Aorta (tissue), 5 donors: ENCODE data around the gene CELF5. TPM values are rescaled to one million over a fixed set of nuclear protein-coding genes. Genes with fewer than 3 reads are reported as not detected.

Source experiments
- ATAC-seq: fragments of 200-7000 bp; cut with Tn5 transposase; one replicate; pipeline ENCODE4 v1.9.1; 2022; ENCODE audit warnings: moderate library complexity; ENCODE audit not compliant: low FRiP score
- DNase-seq, 2 donors: peaks; one replicate each; pipeline ENCODE4 v3.0.0-alpha.2; 2020
- H3K27ac ChIP-seq, 2 donors: one replicate each; pipeline ENCODE4 v1.5.1; 2013; ENCODE audit warnings: low read length in 2 of 2, mild to moderate bottlenecking in 2 of 2, moderate library complexity in 2 of 2, control low read depth in 1 of 2, inconsistent platforms in 1 of 2, low read depth in 1 of 2
- H3K27me3 ChIP-seq, 2 donors: one replicate each; pipeline ENCODE4 v1.6.1; 2013; ENCODE audit warnings: control low read depth in 1 of 2, low read length in 1 of 2, mild to moderate bottlenecking in 1 of 2, moderate library complexity in 1 of 2; ENCODE audit not compliant: insufficient read depth in 2 of 2, control insufficient read depth in 1 of 2
- H3K36me3 ChIP-seq, 2 donors: one replicate each; pipeline ENCODE4 v1.6.1; 2013; ENCODE audit warnings: control low read depth in 1 of 2, low read length in 1 of 2, mild to moderate bottlenecking in 1 of 2; ENCODE audit not compliant: insufficient read depth in 2 of 2, control insufficient read depth in 1 of 2
- H3K4me1 ChIP-seq, 2 donors: one replicate each; pipeline ENCODE4 v1.6.1; 2013; ENCODE audit warnings: low read length in 2 of 2, control low read depth in 1 of 2, mild to moderate bottlenecking in 1 of 2, moderate library complexity in 1 of 2; ENCODE audit not compliant: insufficient read depth in 2 of 2, control insufficient read depth in 1 of 2
- H3K4me3 ChIP-seq, 2 donors: one replicate each; pipeline ENCODE4 v1.5.1; 2013; ENCODE audit warnings: low read length in 2 of 2, control low read depth in 1 of 2, mild to moderate bottlenecking in 1 of 2
- H3K9me3 ChIP-seq: one replicate; pipeline ENCODE4 v1.6.1; 2013; ENCODE audit warnings: mild to moderate bottlenecking, low read length; ENCODE audit not compliant: control insufficient read depth
- WGBS, 2 donors: extraction: QIAGEN DNeasy Blood & Tissue Kit; methylation state at CpG; one replicate each; pipeline ENCODE4 v1.1.7; 2013; 5-methylcytosine and 5-hydroxymethylcytosine counted together
- intact Hi-C, 2 donors: fragments of 100-400 bp; cut with DNase I; formaldehyde crosslinking; loops; one replicate each; pipeline versions ENCODE4 v1.14.2 to v1.15.0; 2022
- polyA plus RNA-seq, 2 donors: library from polyadenylated mRNA; stranded (reverse); fragments of 200-250 nt; gene quantifications; one replicate each; pipeline ENCODE4 v1.2.3, GENCODE V29; 2013
- total RNA-seq, 2 donors: library from RNA; stranded (reverse); fragmentation: NEBNext Ultra II Directional; extraction: Animal tissue kit (Norgen Biotek cat#: 25700); gene quantifications; one replicate each; pipeline ENCODE4 v1.2.1, GENCODE V29; 2021
- donor health status: healthy with polysubstance abuse.
- donor health status: Bipolar disorder and iron deficiency.
- donor health status: DM: no; HTN: no; CAD: no.
- donor health status: DM: no; HTN: no; CAD: no.
- donor health status: DM: yes; HTN: yes; CAD: no.

Gene CELF5
- total and polyA plus RNA-seq, 4 donors: 0.08 TPM; not detected in 3

- Histone ChIP-seq H3K27ac (no peak overlapping the region), H3K36me3 (no peaks in the 10 kb centered on the region), H3K27me3 (no peaks in the 10 kb centered on the region), H3K4me3 (no peak overlapping the region), H3K4me1 (no peaks in the 10 kb centered on the region), H3K9me3 (peaks cover 4% of the 10 kb centered on the region)
- ATAC-seq (no peak), DNase-seq (no peak)
- 39 to 54% methylated on average over 4 of the region's 4 CpGs for WGBS, 2 donors
- intact Hi-C loops: no loop called here
Measured at GRCh38 chr19:3272401-3272931, 48.0 kb downstream of the CELF5 start.

DNA sequence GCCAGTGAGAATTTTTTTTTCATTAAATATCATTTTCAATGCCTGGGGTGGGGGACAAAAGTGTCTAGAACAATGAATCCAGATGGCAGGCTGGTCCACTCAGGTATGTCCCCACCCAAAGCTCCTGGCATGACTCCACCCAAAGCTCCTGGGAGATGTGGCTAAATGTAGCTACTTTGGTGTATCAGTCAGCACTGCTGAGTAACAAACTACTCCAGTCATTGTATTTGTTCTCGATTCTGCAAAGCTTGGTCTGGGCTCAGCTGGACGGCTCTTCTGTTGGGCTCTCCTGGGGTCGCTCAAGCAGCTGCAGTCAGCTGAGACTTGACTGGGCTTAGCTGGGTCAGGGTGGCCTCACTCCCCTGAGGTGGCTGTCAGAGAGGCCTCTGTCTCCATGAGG is 48.5 kb downstream of the CELF5 start:
- 90 to 92% methylated on average over 3 of the region's 3 CpGs for WGBS, 2 donors
- H3K4me3 ChIP-seq: no peak overlapping the region
- no peaks in the 10 kb centered on the region for H3K4me1 ChIP-seq
- no peaks in the 10 kb centered on the region for H3K27me3 ChIP-seq
- H3K27ac ChIP-seq: no peak overlapping the region
- H3K36me3 ChIP-seq: no peaks in the 10 kb centered on the region
- DNase-seq (no peak), ATAC-seq (no peak)
- intact Hi-C loops: no loop called here
- H3K9me3 ChIP-seq: peaks cover 4% of the 10 kb centered on the region

DNA sequence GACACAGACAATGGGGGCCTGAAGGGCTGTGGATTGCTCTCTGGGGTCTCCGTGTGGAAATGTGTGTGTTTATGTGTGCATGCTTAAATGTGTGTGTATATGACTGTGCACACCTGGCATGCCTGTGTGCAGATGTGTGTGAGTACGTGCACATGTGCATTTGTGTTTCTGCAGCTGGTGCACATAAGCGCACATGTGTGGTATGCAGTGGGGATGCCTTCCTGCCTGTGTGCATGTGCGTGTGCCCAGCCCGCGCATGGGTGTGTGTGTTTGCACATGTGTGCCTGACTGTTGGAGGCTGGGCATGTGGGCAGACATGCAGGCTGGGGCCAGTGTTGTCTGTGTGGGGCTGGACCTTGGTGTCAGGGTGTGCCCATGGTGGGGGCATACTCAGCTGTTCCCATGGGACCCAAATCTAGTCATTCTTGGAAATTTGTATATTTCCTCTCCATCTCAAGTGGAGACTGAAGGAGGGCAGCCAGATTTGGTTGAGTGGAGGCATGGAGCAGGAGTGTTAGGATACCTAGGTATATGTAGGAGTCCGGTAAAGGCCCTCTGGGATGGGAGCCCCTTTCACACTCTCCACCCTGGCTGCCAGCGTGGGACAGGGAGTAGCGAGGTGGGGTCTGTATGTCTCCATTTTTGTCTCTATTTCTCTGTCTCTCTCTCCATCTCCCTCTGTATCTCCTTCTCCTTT is 49.9 kb downstream of the CELF5 start:
- no peak for ATAC-seq
- H3K27me3 ChIP-seq: no peaks in the 10 kb centered on the region
- 72 to 74% methylated on average over 9 of the region's 9 CpGs for WGBS, 2 donors

DNA sequence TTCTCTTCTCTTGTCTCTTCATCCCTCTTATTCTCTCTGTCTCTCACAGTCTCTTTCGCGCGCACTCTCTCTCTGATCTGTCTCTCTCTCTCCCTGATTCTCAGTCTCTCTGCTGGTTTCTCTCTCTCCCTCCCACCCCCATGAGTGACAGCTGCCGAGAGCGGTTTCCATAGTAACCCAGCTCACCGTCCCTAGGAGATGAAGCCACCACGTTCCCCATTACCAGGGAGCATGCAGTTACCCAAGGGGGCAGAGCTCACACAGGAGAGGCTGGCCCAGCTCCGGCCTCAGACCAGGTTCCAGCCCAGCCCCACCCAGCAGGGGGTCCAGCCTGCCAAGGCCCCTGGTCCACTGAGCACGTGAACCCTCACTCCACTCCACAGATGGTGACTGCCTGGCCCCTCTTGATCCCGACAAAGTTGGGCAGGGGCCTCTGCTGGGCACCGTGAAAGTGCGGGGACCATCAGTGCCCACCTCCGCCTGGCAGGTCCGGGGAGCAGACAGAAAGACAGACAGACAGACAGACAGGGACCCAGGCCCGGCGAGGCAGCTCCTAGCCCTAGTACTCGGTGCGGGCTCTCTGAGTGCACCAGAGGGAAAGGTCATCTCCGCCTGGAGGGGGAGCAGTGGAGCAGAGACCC is 50.6 kb downstream of the CELF5 start:
- intact Hi-C loops: no loop called here
- no peaks in the 10 kb centered on the region for H3K27me3 ChIP-seq
- no peaks in the 10 kb centered on the region for H3K36me3 ChIP-seq
- DNase-seq (no peak), ATAC-seq (peak; percentile 55)
- no peaks in the 10 kb centered on the region for H3K4me1 ChIP-seq
- H3K4me3 ChIP-seq: no peak overlapping the region
- WGBS, 2 donors: 10 to 11% methylated on average over 19 of the region's 19 CpGs
- peaks cover 4% of the 10 kb centered on the region for H3K9me3 ChIP-seq
- no peak overlapping the region for H3K27ac ChIP-seq

More for the DNA sequence above, 49.9 kb downstream of the CELF5 start:
- no peak for DNase-seq
- intact Hi-C loops: no loop called here
- no peak overlapping the region for H3K4me3 ChIP-seq
- H3K4me1 ChIP-seq: no peaks in the 10 kb centered on the region
- H3K27ac ChIP-seq: no peak overlapping the region
- peaks cover 4% of the 10 kb centered on the region for H3K9me3 ChIP-seq
- H3K36me3 ChIP-seq: no peaks in the 10 kb centered on the region

DNA sequence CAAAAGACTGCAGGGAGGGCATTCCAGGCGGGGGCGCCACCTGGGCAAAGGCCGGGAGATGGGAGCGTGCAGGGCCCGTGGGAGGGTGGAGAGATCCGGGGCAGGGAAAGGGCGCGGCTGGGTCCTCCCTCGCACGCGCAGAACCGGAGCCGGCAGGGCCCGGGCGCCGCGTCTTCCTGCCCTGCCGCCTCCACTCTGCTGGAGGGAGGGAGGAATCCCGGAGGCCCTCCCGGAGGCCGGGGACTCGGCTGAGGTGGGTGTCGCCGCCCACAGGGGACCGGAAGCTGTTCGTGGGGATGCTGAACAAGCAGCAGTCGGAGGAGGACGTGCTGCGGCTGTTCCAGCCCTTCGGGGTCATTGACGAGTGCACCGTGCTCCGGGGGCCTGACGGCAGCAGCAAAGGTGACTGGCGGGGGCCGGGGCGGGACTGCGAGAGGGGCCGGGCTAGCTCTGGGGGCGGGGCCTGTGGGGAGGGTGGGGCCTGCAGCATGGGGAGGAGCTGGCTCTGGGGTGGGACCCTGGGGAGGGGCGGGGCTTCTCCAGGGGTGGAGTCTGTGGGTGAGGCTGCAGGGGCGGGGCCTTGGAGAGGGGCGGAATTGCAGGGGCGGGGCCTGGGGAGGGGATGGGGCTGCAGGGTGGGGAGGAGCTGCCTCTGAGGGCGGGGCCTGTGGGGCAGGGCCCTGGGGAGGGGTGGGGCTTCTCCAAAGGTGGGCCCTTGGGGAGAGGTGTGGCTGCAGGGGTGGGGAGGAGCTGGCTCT is 51.3 kb downstream of the CELF5 start:
- intact Hi-C loops: no loop called here
- peak; percentile 76 to 88 for DNase-seq
- H3K4me3 ChIP-seq: no peak overlapping the region
- ATAC-seq: peak; percentile 69
- WGBS, 2 donors: 1% methylated on average over 34 to 45 of the region's 45 CpGs
- H3K27me3 ChIP-seq: no peaks in the 10 kb centered on the region
- no peaks in the 10 kb centered on the region for H3K36me3 ChIP-seq
- peaks cover 4% of the 10 kb centered on the region for H3K9me3 ChIP-seq
- no peak overlapping the region for H3K27ac ChIP-seq
- no peaks in the 10 kb centered on the region for H3K4me1 ChIP-seq

- ATAC-seq (no peak), DNase-seq (no peak)
- Histone ChIP-seq H3K4me3 (no peak overlapping the region), H3K36me3 (no peaks in the 10 kb centered on the region), H3K27me3 (no peaks in the 10 kb centered on the region), H3K4me1 (no peaks in the 10 kb centered on the region), H3K27ac (no peak overlapping the region), H3K9me3 (peaks cover 4% of the 10 kb centered on the region)
- intact Hi-C loops: no loop called here
- 0 to 3% methylated on average over 8 to 11 of the region's 11 CpGs for WGBS, 2 donors
Measured at GRCh38 chr19:3276341-3276799, 51.9 kb downstream of the CELF5 start.

DNA sequence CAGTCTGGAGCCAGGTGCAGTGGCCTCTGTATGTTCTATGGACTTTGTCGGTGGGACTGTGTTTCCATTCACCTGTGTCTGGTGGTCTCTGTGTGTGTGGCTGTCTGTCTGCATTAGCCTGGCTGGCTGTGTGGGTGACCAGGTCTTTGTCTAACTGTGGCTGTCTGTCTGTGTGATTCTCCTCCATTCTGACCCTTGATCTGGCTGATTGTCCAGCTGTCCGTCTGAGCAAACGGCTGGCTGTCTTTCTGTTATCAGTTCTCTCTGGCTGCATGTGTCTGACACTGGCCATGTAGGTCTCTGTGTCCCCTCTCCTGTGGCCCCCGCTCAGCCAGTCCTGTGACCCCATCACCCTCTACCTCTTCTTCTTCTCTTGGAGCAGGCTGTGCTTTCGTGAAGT is 53.2 kb downstream of the CELF5 start:
- Histone ChIP-seq H3K27ac (no peak overlapping the region), H3K4me1 (no peaks in the 10 kb centered on the region), H3K9me3 (peaks cover 4% of the 10 kb centered on the region), H3K27me3 (no peaks in the 10 kb centered on the region), H3K36me3 (no peaks in the 10 kb centered on the region), H3K4me3 (no peak overlapping the region)
- WGBS, 2 donors: 63 to 68% methylated on average over 5 of the region's 5 CpGs
- intact Hi-C loops: no loop called here
- ATAC-seq (no peak), DNase-seq (no peak)

GRCh38 chr19:3278294-3278693 is 53.8 kb downstream of the CELF5 start:
- Histone ChIP-seq H3K4me1 (no peaks in the 10 kb centered on the region), H3K27me3 (no peaks in the 10 kb centered on the region), H3K27ac (no peak overlapping the region), H3K9me3 (peaks cover under 1% of the 10 kb centered on the region), H3K4me3 (no peak overlapping the region), H3K36me3 (no peaks in the 10 kb centered on the region)
- 85 to 87% methylated on average over 11 of the region's 11 CpGs for WGBS, 2 donors
- intact Hi-C loops: no loop called here
- DNase-seq: no peak
- ATAC-seq: no peak
